Kasumi-1 (cell line): ENCODE data around the gene TMEM145.

Experiments
- DNase-seq, 2 experiments: peaks; one replicate each; lab custom pipeline; 2025; lab: John Stamatoyannopoulos, UW

The TMEM145 gene

GRCh38 chr19:42361545-42361910 is 48.4 kb downstream of the TMEM145 start:
- DNase-seq: no peak

- DNase-seq: no peak
Observed at GRCh38 chr19:42362342-42362741, 49.2 kb downstream of the TMEM145 start.

- DNase-seq: no peak
Observed at GRCh38 chr19:42362891-42363440, 49.9 kb downstream of the TMEM145 start.

GRCh38 chr19:42363614-42364346 is 50.7 kb downstream of the TMEM145 start:
- no peak for DNase-seq

- DNase-seq: no peak
Observed at GRCh38 chr19:42366673-42367072, 53.6 kb downstream of the TMEM145 start.

GRCh38 chr19:42367929-42368328 is 54.8 kb downstream of the TMEM145 start:
- DNase-seq: no peak

GRCh38 chr19:42368360-42368759 is 55.3 kb downstream of the TMEM145 start:
- DNase-seq: no peak

- no peak for DNase-seq
Observed at GRCh38 chr19:42368765-42369164, 55.7 kb downstream of the TMEM145 start.

GRCh38 chr19:42369433-42370067 is 56.4 kb downstream of the TMEM145 start:
- DNase-seq: no peak

- DNase-seq: no peak
Observed at GRCh38 chr19:42370068-42370520, 57.0 kb downstream of the TMEM145 start.

GRCh38 chr19:42370626-42371175 is 57.6 kb downstream of the TMEM145 start:
- DNase-seq: no peak
